Loucy (cell line): ENCODE results near the gene SMG7.

ENCODE experiments used
- H2AFZ ChIP-seq: fragments of 200-600 bp; sonication (generic); 2 replicates; pipeline ENCODE4 v1.6.0; 2016; ENCODE audit warnings: antibody characterized with exemption, mild to moderate bottlenecking, low read length, moderate library complexity
- H3F3A ChIP-seq: fragments of 200-600 bp; 2 replicates; pipeline ENCODE4 v1.6.0; 2016; ENCODE audit warnings: antibody characterized with exemption, low read depth, mild to moderate bottlenecking
- H3K27me3 ChIP-seq: fragments of 200-600 bp; sonication (generic); 2 replicates; pipeline ENCODE4 v1.6.1; 2014; ENCODE audit warnings: low read length, mild to moderate bottlenecking; ENCODE audit not compliant: insufficient read depth, poor library complexity, severe bottlenecking
- H3K36me3 ChIP-seq: fragments of 200-600 bp; sonication (generic); 2 replicates; pipeline ENCODE4 v1.6.1; 2016; ENCODE audit warnings: low read length; ENCODE audit not compliant: insufficient read depth
- H3K4me1 ChIP-seq: fragments of 200-600 bp; sonication (generic); 2 replicates; pipeline ENCODE4 v1.5.1; 2014; ENCODE audit warnings: low read length, mild to moderate bottlenecking; ENCODE audit not compliant: insufficient read depth, poor library complexity, severe bottlenecking
- H3K4me2 ChIP-seq: fragments of 200-600 bp; sonication (generic); 2 replicates; pipeline ENCODE4 v1.6.0; 2014; ENCODE audit warnings: antibody characterized with exemption, low read length, low read depth, mild to moderate bottlenecking; ENCODE audit not compliant: poor library complexity, severe bottlenecking
- H3K4me3 ChIP-seq: fragments of 200-600 bp; sonication (generic); 2 replicates; pipeline ENCODE4 v1.5.1; 2014; ENCODE audit warnings: low read length, mild to moderate bottlenecking, mixed read lengths; ENCODE audit not compliant: poor library complexity, severe bottlenecking
- H3K79me2 ChIP-seq: fragments of 200-600 bp; sonication (generic); 2 replicates; pipeline ENCODE4 v1.6.1; 2014; ENCODE audit warnings: low read length; ENCODE audit not compliant: insufficient read depth
- H3K9ac ChIP-seq: fragments of 200-600 bp; sonication (generic); 2 replicates; pipeline ENCODE4 v1.6.0; 2014; ENCODE audit warnings: mild to moderate bottlenecking, low read depth, low read length, moderate library complexity; ENCODE audit not compliant: poor library complexity, severe bottlenecking
- H3K9me2 ChIP-seq: fragments of 200-600 bp; sonication (generic); replicated peaks from 2 replicates; pipeline ENCODE4 v1.6.1; 2016; ENCODE audit warnings: low read depth, low read length, mixed read lengths
- H3K9me3 ChIP-seq: fragments of 200-600 bp; sonication (generic); 2 replicates; pipeline ENCODE4 v1.6.1; 2014; ENCODE audit warnings: mild to moderate bottlenecking, antibody characterized with exemption, low read length, low read depth; ENCODE audit not compliant: insufficient read depth
- H4K20me1 ChIP-seq: fragments of 200-600 bp; sonication (generic); 2 replicates; pipeline ENCODE4 v1.6.0; 2014; ENCODE audit warnings: antibody characterized with exemption, low read length, mild to moderate bottlenecking; ENCODE audit not compliant: insufficient read depth, poor library complexity, severe bottlenecking
- CTCF ChIP-seq: fragments of 200-600 bp; sonication (generic); conservative IDR thresholded peaks from 2 replicates; pipeline ENCODE4 v1.5.1; 2014; ENCODE audit warnings: mild to moderate bottlenecking, antibody characterized with exemption, low read length
- EZH2phosphoT487 ChIP-seq: fragments of 200-600 bp; IDR thresholded peaks from 2 replicates; pipeline ENCODE4 v1.6.1; 2018; ENCODE audit warnings: antibody characterized with exemption, mild to moderate bottlenecking, moderate library complexity, borderline replicate concordance

SMG7 gene

GRCh38 chr1:183552891-183553290 lies 80.6 kb downstream of the SMG7 start:
- H3K27me3 ChIP-seq = no peaks in the 10 kb centered on the region
- no peaks in the 10 kb centered on the region for H3K9me3 ChIP-seq
- H3K79me2 ChIP-seq = no peaks in the 10 kb centered on the region
- H3K9ac ChIP-seq = no peak overlapping the region
- no peak overlapping the region for H2AFZ ChIP-seq
- peaks cover 73% of the 10 kb centered on the region for H3K36me3 ChIP-seq
- no peaks in the 10 kb centered on the region for H3K9me2 ChIP-seq
- H3K4me2 ChIP-seq = no peak overlapping the region
- no peaks in the 10 kb centered on the region for H3F3A ChIP-seq
- no peaks in the 10 kb centered on the region for H4K20me1 ChIP-seq
- TF ChIP-seq EZH2phosphoT487 (no peak), CTCF (no peak)
- no peaks in the 10 kb centered on the region for H3K4me1 ChIP-seq
- no peak overlapping the region for H3K4me3 ChIP-seq

- Histone ChIP-seq H3K4me2 (no peak overlapping the region), H3K9ac (no peak overlapping the region), H3F3A (no peaks in the 10 kb centered on the region), H3K4me3 (no peak overlapping the region), H2AFZ (no peak overlapping the region), H4K20me1 (no peaks in the 10 kb centered on the region), H3K4me1 (no peaks in the 10 kb centered on the region), H3K9me3 (no peaks in the 10 kb centered on the region), H3K79me2 (no peaks in the 10 kb centered on the region), H3K36me3 (peaks cover 69% of the 10 kb centered on the region), H3K27me3 (no peaks in the 10 kb centered on the region), H3K9me2 (no peaks in the 10 kb centered on the region)
- TF ChIP-seq EZH2phosphoT487 (no peak), CTCF (no peak)
Observed at GRCh38 chr1:183553331-183553730, 81.0 kb downstream of the SMG7 start.

- no peak overlapping the region for H2AFZ ChIP-seq
- TF ChIP-seq CTCF = no peak
- no peak for TF ChIP-seq EZH2phosphoT487
- H3K27me3 ChIP-seq = no peaks in the 10 kb centered on the region
- H4K20me1 ChIP-seq = no peaks in the 10 kb centered on the region
- no peak overlapping the region for H3K4me2 ChIP-seq
- no peaks in the 10 kb centered on the region for H3K79me2 ChIP-seq
- no peaks in the 10 kb centered on the region for H3K4me1 ChIP-seq
- H3K9me2 ChIP-seq = no peaks in the 10 kb centered on the region
- H3K4me3 ChIP-seq = no peak overlapping the region
- H3K36me3 ChIP-seq = peaks cover 65% of the 10 kb centered on the region
- no peak overlapping the region for H3K9ac ChIP-seq
- no peaks in the 10 kb centered on the region for H3K9me3 ChIP-seq
- no peaks in the 10 kb centered on the region for H3F3A ChIP-seq
Observed at GRCh38 chr1:183553764-183554163, 81.5 kb downstream of the SMG7 start.
